Activated CD8-positive, alpha-beta T cell treated with anti-CD3 and anti-CD28 coated beads, Interleukin-2, amount 10 ng/mL, durations not matched to agents 7 days and 5 days (primary cell): Measurements from ENCODE around the gene SAP30BP. TPM values are rescaled to one million over a fixed set of nuclear protein-coding genes. Genes with fewer than 3 reads are reported as not detected.

Experiments
- ATAC-seq: fragments of 150-1000 bp; cut with Tn5 transposase; one replicate; pipeline ENCODE4 v1.10.0; 2021; ENCODE audit warnings: moderate library complexity
- CTCF ChIA-PET: fragments of 350-600 bp; sonication (Branson Sonifier 250); formaldehyde crosslinking; loops from one replicate; lab custom pipeline; 2021; ENCODE audit warnings: antibody characterized with exemption; lab: Charles Lee
- POLR2A ChIA-PET: fragments of 350-600 bp; sonication (Branson Sonifier 250); formaldehyde crosslinking; loops from one replicate; lab custom pipeline; 2021; ENCODE audit warnings: antibody characterized with exemption; lab: Charles Lee
- DNase-seq: peaks from one replicate; pipeline ENCODE4 v3.0.0-alpha.2; 2020
- H3K27ac Mint-ChIP-seq: one replicate; pipeline ENCODE4 v1.8.0; 2021; ENCODE audit warnings: mild to moderate bottlenecking, mixed read lengths
- H3K27me3 Mint-ChIP-seq: one replicate; pipeline ENCODE4 v1.8.0; 2021; ENCODE audit warnings: low read depth, mixed read lengths
- H3K36me3 Mint-ChIP-seq: one replicate; pipeline ENCODE4 v1.8.0; 2021; ENCODE audit warnings: low read depth, mixed read lengths
- H3K4me1 Mint-ChIP-seq: one replicate; pipeline ENCODE4 v1.8.0; 2021; ENCODE audit warnings: low read depth, mixed read lengths
- H3K4me3 Mint-ChIP-seq: one replicate; pipeline ENCODE4 v1.8.0; 2021; ENCODE audit warnings: mild to moderate bottlenecking, mixed read lengths
- H3K9me3 Mint-ChIP-seq: one replicate; pipeline ENCODE4 v1.8.0; 2022; ENCODE audit warnings: mixed read lengths; ENCODE audit not compliant: insufficient read depth
- total RNA-seq, 2 experiments: library from RNA; stranded (reverse); gene quantifications; one replicate each; pipeline ENCODE4 v1.2.3, GENCODE V29; 2021

The SAP30BP gene
- total RNA-seq, 2 experiments from 2014 or later = 88.7 to 93.7 TPM

DNA sequence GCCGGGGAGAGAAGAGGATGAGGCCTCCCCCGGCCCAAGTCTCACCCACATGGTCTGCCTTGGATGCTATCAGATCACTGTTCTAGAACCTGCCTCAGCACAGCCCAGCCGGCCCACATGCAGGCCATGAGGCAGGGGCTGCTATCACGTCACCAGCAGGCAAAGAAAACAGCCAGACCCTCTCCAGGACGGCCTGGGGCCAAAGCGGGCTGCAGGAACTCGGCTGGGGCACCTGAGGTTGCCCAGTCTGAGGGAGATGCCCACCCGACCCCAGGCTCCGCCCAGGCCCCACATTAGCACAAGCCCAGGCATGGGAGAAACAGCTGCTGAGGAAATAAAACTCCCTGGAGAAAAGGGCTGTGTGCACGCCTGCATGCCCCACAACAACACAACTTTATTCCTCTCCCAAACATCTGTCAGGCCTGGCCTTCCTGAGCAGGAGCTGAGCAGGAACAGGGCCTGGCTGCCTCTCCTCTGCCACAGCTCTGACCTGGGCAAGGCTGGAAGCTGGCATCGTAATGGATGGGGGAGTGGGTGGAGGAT is 40.6 kb upstream of the SAP30BP start:
- no peak for ATAC-seq
- ChIA-PET CTCF (interaction anchor here (0.6 to 1.3 kb wide), 4 partner anchors 121 to 474 kb away, joined by 4 to 5 read pairs (median 4); no protein-coding TSS in a partner anchor), POLR2A (interaction anchor here (0.5 to 0.8 kb wide), 2 partner anchors 40 to 542 kb away, joined by 3 to 4 read pairs; partner anchors contain the start of genes RECQL5 and SAP30BP)
- Mint-ChIP-seq H3K9me3 (no peaks in the 10 kb centered on the region), H3K4me3 (no peak overlapping the region), H3K36me3 (no peaks in the 10 kb centered on the region), H3K27me3 (no peaks in the 10 kb centered on the region), H3K4me1 (no peaks in the 10 kb centered on the region), H3K27ac (no peak overlapping the region)
- no peak for DNase-seq

DNA sequence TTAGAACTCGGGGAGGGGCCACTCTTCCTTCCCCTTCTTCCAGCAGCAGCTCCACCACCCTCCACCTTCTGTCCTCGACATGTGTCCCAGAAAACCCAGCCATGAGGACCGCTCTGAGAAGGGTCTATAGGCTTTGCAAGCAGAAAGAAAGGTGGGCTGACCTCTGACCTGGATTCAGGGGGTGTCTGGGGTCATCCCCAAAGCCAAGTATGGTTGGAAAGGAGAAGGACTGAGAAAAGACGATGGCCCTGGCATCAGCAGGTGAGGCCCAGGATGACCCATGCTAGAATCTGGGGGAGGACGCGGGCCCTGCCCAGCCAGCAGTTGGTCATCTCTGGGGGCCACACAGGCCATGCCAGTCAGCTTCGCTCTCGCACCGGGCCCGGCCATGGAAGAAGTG is 40.0 kb upstream of the SAP30BP start:
- ChIA-PET CTCF (interaction anchor here (0.6 to 1.3 kb wide), 3 partner anchors 121 to 473 kb away, joined by 4 to 5 read pairs (median 4); no protein-coding TSS in a partner anchor), POLR2A (interaction anchor here (0.8 kb wide), 1 partner anchor 40 kb away, joined by 3 read pairs; the partner anchor contains the start of genes RECQL5 and SAP30BP)
- ATAC-seq = no peak
- Mint-ChIP-seq H3K4me1 (no peaks in the 10 kb centered on the region), H3K9me3 (no peaks in the 10 kb centered on the region), H3K27ac (no peak overlapping the region), H3K27me3 (no peaks in the 10 kb centered on the region), H3K4me3 (no peak overlapping the region), H3K36me3 (no peaks in the 10 kb centered on the region)
- DNase-seq = no peak

DNA sequence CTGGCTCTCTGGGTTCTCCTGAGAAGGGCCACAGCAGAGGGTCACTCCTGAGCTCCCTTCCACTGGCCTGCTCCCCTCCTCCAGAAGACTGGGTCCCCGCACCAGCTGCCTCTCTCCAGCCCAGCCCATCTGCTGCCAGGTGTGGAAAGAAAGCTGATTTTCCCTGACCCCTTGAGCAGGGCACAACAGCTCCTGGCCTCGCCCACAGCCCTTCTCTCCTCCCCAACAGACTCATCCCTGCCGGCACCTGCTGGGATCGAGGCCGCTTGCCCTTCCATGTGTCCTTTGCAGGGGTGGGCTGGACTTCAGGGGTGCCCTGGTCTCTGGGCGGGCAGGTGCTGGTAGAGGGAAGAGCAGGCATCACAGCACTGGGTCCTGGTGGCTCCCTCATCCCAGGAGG is 38.7 kb upstream of the SAP30BP start:
- Mint-ChIP-seq H3K9me3 (no peaks in the 10 kb centered on the region), H3K4me3 (no peak overlapping the region), H3K36me3 (no peaks in the 10 kb centered on the region), H3K27me3 (no peaks in the 10 kb centered on the region), H3K27ac (no peak overlapping the region), H3K4me1 (no peaks in the 10 kb centered on the region)
- ChIA-PET POLR2A (no interaction called here), CTCF (interaction anchor here (0.8 to 12.1 kb wide), 2 partner anchors 27 to 121 kb away, joined by 3 to 343 read pairs; no protein-coding TSS in a partner anchor)
- DNase-seq = no peak
- no peak for ATAC-seq

DNA sequence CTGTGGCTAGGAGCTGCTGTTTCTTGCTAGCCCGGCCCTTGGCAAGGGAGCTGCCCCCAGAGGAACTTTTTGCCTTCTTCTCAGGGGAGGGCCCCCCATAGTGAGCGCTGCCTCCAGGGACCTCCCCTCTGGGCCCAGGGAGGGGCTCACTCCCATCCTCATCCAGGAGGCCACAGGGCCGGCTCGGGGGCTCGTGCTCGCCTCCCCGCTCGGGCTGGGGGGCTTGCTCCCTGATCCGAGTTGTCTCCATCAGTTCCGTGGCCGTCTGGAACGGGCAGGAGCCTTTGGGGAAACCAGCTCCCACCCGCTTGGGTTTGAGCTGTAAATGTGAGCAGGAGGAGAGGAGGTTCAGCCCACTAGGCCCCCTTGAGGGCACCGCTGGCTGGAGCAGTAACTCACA is 38.0 kb upstream of the SAP30BP start:
- ChIA-PET CTCF (interaction anchor here (1.0 to 12.1 kb wide), 4 partner anchors 9 to 120 kb away, joined by 3 to 343 read pairs (median 4); no protein-coding TSS in a partner anchor), POLR2A (interaction anchor here (1.4 kb wide), 1 partner anchor 38 kb away, joined by 6 read pairs; the partner anchor contains the start of genes RECQL5 and SAP30BP)
- no peak overlapping the region for H3K27ac Mint-ChIP-seq
- no peaks in the 10 kb centered on the region for H3K9me3 Mint-ChIP-seq
- no peaks in the 10 kb centered on the region for H3K36me3 Mint-ChIP-seq
- H3K27me3 Mint-ChIP-seq = no peaks in the 10 kb centered on the region
- no peaks in the 10 kb centered on the region for H3K4me1 Mint-ChIP-seq
- H3K4me3 Mint-ChIP-seq = no peak overlapping the region
- no peak for ATAC-seq
- no peak for DNase-seq

DNA sequence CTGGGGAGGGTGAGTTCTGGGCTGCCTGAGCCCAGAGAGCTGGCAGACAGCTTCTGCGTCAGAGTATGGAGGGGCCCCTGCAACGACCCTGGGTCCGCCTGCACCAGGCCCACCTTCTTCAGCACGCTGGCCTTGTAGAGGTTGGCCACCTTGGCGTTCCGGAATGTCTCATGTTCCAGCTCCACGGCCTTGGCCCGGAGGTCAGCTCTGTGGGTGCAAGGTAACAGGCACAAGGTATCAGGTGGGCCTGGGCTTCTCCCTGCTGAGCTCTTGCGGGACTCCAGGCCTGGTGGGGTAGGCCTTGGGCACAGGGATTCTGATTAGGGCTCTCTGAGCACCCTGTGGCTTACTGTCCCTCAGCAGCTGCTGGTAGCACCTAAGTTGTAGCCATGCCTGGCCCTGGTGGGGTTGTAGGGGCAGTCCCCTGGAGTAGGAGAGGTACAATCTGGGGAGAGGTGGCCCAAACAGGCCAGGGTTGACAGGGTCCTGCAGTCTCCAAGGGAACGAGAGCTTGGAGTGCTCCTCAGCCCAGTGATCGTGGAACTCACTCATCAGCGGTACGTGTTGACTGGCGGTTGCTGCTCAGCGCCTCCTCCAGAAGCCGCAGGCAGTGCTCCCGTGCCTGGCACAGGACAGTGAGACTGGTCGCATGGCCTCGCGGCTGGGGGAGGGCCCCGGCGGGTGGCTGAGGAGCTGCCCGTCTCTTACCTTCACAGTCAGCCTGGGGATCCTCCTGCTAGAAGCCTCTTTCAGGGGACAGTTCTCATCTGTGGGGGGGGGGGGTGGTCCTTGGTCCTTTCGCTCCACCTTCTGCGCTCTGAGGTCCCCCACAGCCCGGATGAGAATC is 36.8 kb upstream of the SAP30BP start:
- H3K27ac Mint-ChIP-seq = no peak overlapping the region

DNA sequence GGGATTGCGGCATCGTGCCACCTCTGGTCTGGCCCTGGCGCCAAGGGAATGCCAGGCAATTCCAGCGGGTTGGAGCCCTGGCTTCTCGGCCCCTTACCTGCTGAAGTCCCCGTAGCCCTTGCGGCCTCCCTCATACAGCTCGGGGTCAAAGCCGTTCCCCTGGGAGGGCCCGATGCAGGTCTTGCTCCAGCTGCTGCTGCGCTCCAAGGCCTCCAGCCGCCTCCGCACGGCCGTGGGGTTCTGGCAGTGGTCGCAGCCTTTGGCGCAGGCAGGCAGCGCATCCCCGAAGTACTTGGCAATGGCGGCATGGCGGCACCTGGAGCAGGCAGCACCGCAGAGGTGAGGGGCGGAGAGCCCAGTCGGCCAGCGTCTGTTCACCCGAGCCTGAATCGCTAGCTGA is 35.8 kb upstream of the SAP30BP start:
- Mint-ChIP-seq H3K9me3 (no peaks in the 10 kb centered on the region), H3K27ac (no peak overlapping the region), H3K4me3 (no peak overlapping the region), H3K4me1 (no peaks in the 10 kb centered on the region), H3K27me3 (no peaks in the 10 kb centered on the region), H3K36me3 (no peaks in the 10 kb centered on the region)
- DNase-seq (no peak), ATAC-seq (no peak)
- POLR2A ChIA-PET = interaction anchor here (1.2 to 2.1 kb wide), 2 partner anchors 119 to 145 kb away, joined by 3 to 5 read pairs; no protein-coding TSS in a partner anchor
- CTCF ChIA-PET = interaction anchor here (3.0 to 12.1 kb wide), 3 partner anchors 23 to 118 kb away, joined by 14 to 343 read pairs (median 134); no protein-coding TSS in a partner anchor

More for the DNA sequence above, 36.8 kb upstream of the SAP30BP start:
- Mint-ChIP-seq H3K36me3 (no peaks in the 10 kb centered on the region), H3K4me3 (no peak overlapping the region), H3K4me1 (no peaks in the 10 kb centered on the region), H3K9me3 (no peaks in the 10 kb centered on the region), H3K27me3 (no peaks in the 10 kb centered on the region)
- no peak for ATAC-seq
- ChIA-PET CTCF (interaction anchor here (1.0 to 12.1 kb wide), 5 partner anchors 8 to 119 kb away, joined by 3 to 343 read pairs (median 5); no protein-coding TSS in a partner anchor), POLR2A (interaction anchor here (1.2 to 1.4 kb wide), 2 partner anchors 36 to 146 kb away, joined by 3 to 6 read pairs; partner anchors contain the start of genes RECQL5 and SAP30BP)
- no peak for DNase-seq

DNA sequence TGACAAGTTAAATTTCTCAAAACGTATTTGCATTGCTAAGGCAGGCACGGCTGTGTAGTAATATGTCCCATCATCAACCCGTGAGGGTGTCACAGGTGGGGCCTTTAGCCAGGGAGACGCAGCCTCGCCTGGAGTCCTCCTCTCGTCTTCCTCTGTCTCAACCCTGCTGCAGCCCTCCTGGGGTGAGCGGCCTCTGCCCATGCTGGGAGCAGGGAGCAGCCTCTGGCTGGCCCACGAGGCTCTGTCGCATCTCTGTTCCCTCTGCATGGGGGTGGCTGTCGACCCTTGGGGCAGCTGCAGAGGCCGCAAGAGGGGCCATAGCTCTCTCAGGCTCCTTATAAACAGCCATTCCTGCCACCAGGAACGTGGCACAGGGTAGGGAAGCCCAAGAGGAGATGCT is 34.7 kb upstream of the SAP30BP start:
- no peak for DNase-seq
- Mint-ChIP-seq H3K27ac (no peak overlapping the region), H3K4me1 (no peaks in the 10 kb centered on the region), H3K4me3 (no peak overlapping the region), H3K9me3 (no peaks in the 10 kb centered on the region), H3K27me3 (no peaks in the 10 kb centered on the region), H3K36me3 (no peaks in the 10 kb centered on the region)
- ChIA-PET POLR2A (interaction anchor here (0.6 to 2.1 kb wide), 5 partner anchors 10 to 121 kb away, joined by 3 to 5 read pairs (median 3); no protein-coding TSS in a partner anchor), CTCF (interaction anchor here (0.7 to 12.1 kb wide), 48 partner anchors 8 to 564 kb away, joined by 3 to 343 read pairs (median 5); partner anchors contain the start of genes RECQL5, SAP30BP and TSEN54)
- ATAC-seq = no peak

DNA sequence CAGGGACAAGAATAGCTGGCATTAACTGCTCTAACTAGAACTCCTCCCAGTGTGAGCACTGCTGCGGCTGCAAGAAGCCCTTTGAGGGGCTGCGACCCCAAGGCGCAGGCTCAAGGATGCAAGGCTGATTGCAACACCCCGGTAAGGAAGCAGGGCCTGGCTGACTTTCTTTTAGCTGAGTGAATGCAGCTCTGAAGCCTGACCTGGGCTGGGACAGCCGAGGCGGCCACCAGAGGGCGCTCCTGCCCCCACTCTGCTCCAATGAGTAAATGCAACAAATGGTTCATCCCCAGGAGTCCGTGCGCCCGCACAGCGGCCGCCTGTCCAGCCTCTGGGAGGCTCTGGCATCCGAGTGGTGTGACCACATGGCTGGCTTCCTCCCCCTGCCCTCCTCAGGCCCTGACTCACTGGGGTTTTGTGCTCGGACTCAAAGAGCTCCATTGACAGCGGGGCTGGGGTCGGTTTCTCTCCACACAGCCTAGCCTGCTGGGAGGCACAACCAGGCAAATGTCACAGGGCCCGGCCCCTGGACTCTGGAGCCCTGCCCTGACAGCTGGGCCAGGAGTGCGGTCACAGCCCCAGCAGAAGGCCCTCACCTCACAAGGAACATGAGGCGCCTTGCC is 34.2 kb upstream of the SAP30BP start, which contains the start of gene SMIM5:
Gene SMIM5, plus strand, starts transcription at position 572 of the 623 bp plus-strand sequence. CDS start 6,768 bp downstream, outside the sequence.
- ChIA-PET POLR2A (interaction anchor here (0.6 to 2.1 kb wide), 7 partner anchors 9 to 273 kb away, joined by 3 to 10 read pairs (median 3); partner anchors contain the start of genes RECQL5 and SAP30BP), CTCF (interaction anchor here (0.7 to 12.1 kb wide), 58 partner anchors 9 to 1523 kb away, joined by 3 to 343 read pairs (median 5); partner anchors contain the start of genes RECQL5, SAP30BP and TSEN54)
- no peak within 1 kb of the TSS for H3K4me3 Mint-ChIP-seq
- H3K4me1 Mint-ChIP-seq = no peaks in the 10 kb centered on the region
- no peaks in the 10 kb centered on the region for H3K36me3 Mint-ChIP-seq
- DNase-seq (peak; percentile 88), ATAC-seq (peak; percentile 89)
- no peaks in the 10 kb centered on the region for H3K27me3 Mint-ChIP-seq
- no peaks in the 10 kb centered on the region for H3K9me3 Mint-ChIP-seq
- H3K27ac Mint-ChIP-seq = no peak within 1 kb of the TSS

DNA sequence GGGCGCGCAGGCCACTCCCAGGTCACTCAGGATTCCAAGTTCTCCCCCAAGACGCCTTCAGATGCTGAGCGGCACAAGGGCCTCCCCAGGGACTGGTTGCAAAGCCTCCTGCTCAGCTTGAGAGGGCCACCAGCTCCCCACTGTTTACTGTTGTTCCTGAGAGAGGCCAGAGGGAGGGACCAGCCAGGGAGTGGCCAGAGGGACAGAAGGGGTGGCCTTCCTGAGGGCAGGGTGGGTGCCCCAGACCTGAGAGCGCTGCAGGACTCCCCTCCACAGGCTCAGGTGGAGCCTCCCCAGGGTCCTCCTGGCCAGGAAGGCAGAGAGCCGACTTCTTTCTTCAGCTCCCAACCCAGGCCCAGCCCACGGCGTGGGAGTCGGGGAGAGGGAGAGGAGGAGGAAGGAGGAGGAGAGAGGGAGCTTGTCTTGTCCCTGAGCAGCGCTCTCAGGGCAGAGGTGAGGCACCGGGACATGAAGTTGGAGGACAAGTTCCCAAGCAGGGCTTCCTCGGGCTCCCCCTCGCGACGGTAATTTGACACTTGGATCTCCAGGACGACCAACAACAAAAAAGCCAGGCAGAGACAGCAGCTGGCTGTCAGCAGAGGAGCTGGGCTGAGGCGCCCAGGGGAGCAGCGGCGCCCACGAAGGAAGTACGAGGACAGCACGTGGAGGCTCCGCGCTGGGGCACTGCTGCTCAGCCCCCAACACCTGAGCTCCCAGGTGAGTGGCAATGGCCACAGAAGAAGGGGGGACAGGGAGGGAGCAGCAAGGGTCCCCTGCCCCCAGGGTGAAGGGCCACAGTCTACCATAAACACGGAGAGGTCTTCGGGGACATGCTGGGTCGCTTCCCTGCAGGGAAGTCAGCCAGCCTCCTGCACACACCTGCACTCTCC is 33.4 kb upstream of the SAP30BP start:
- H3K9me3 Mint-ChIP-seq = no peaks in the 10 kb centered on the region
- CTCF ChIA-PET = interaction anchor here (0.7 to 12.1 kb wide), 58 partner anchors 9 to 1522 kb away, joined by 3 to 343 read pairs (median 5); partner anchors contain the start of genes RECQL5, SAP30BP and TSEN54
- H3K4me3 Mint-ChIP-seq = no peak overlapping the region
- H3K27me3 Mint-ChIP-seq = no peaks in the 10 kb centered on the region
- no peaks in the 10 kb centered on the region for H3K4me1 Mint-ChIP-seq
- ATAC-seq = peak; percentile 62
- no peaks in the 10 kb centered on the region for H3K36me3 Mint-ChIP-seq
- no peak overlapping the region for H3K27ac Mint-ChIP-seq
- POLR2A ChIA-PET = interaction anchor here (0.6 to 2.1 kb wide), 8 partner anchors 8 to 272 kb away, joined by 3 to 10 read pairs (median 3); partner anchors contain the start of genes RECQL5 and SAP30BP
- DNase-seq = peak; percentile 76

DNA sequence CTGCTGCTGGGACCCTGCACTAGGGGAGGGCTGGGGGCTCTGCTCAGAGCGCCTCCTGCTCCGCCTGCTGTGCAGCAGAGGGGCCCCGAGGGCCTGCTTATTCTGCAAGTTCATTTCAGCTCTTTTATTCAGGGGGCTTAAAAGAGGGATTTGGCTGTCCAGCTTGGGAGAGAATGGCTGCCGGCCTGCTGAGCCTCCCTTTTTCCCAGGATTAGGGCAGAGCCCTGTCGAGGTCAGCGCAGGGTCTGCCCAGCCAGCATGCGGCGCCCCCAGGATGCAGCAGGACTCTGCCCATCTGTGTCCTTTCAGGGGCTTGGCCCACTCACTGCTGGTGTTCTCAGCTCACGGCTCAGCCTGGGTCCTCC is 32.8 kb upstream of the SAP30BP start:
- Mint-ChIP-seq H3K9me3 (no peaks in the 10 kb centered on the region), H3K27ac (no peak overlapping the region), H3K27me3 (no peaks in the 10 kb centered on the region), H3K4me3 (no peak overlapping the region), H3K4me1 (no peaks in the 10 kb centered on the region), H3K36me3 (no peaks in the 10 kb centered on the region)
- ATAC-seq (no peak), DNase-seq (no peak)
- ChIA-PET POLR2A (interaction anchor here (0.6 to 1.8 kb wide), 2 partner anchors 33 to 79 kb away, joined by 3 to 10 read pairs; partner anchors contain the start of genes RECQL5 and SAP30BP), CTCF (interaction anchor here (0.7 to 12.1 kb wide), 27 partner anchors 10 to 331 kb away, joined by 3 to 343 read pairs (median 6); partner anchors contain the start of genes RECQL5, SAP30BP and TSEN54)
